Heart left ventricle (tissue), 13 donors: ENCODE measurements around the gene SCN9A.

Source experiments
- POLR2A ChIP-seq, 2 donors: fragments of 450-650 bp; IDR thresholded peaks; one replicate each; pipeline ENCODE4 v1.6.1; 2017; ENCODE audit warnings: antibody characterized with exemption in 2 of 2, mild to moderate bottlenecking in 2 of 2, moderate library complexity in 2 of 2
- TF ChIP-seq, protein P1 (sequence below), 12 donors: fragments of 200-600 bp; sonication (generic) in 4 of 12; IDR thresholded peaks; one replicate each; pipeline versions ENCODE4 v1.5.0 to v1.8.0; 2018 to 2022; ENCODE audit warnings: antibody characterized with exemption in 12 of 12, mild to moderate bottlenecking in 5 of 12
- donor health status: ischemic (EF 13 %, LVEDD 7.1; RV severe dilation, severe dysfunction).
- donor health status: DM: no; HTN: yes; CAD: no.
- donor health status: DM: no; HTN: no; CAD: no.
- donor health status: ischemic (EF 25% LVEDD 6.9; RV normal size, moderate dysfunction).
- donor health status: ischemic (EF 25% LVEDD 5.7; RV mildly dilated, moderate dysfunction).
- donor health status: ischemic (EF 35%, LVEDD 5.7; RV mildly dilated, moderate dysfunction).
- donor health status: nonischemic (EF 11% LVEDD 7.7; RV severe dilation, severe dysfunction).
- donor health status: DM: yes; HTN: yes; CAD: no.
- donor health status: PGD.
- donor health status: ischemic (EF 29% LVEDD 5.4; RV normal size, mild dysfunction).
- donor health status: nonischemic (EF 23%, LVEDD 6.1; RV moderate dilation, normal function).

- TF ChIP-seq, protein P1, sequence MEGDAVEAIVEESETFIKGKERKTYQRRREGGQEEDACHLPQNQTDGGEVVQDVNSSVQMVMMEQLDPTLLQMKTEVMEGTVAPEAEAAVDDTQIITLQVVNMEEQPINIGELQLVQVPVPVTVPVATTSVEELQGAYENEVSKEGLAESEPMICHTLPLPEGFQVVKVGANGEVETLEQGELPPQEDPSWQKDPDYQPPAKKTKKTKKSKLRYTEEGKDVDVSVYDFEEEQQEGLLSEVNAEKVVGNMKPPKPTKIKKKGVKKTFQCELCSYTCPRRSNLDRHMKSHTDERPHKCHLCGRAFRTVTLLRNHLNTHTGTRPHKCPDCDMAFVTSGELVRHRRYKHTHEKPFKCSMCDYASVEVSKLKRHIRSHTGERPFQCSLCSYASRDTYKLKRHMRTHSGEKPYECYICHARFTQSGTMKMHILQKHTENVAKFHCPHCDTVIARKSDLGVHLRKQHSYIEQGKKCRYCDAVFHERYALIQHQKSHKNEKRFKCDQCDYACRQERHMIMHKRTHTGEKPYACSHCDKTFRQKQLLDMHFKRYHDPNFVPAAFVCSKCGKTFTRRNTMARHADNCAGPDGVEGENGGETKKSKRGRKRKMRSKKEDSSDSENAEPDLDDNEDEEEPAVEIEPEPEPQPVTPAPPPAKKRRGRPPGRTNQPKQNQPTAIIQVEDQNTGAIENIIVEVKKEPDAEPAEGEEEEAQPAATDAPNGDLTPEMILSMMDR (IDR thresholded peaks at IDR 0.05): peak in 2 of 12 donors; percentile 7 to 18
- no peak for TF ChIP-seq POLR2A (IDR thresholded peaks at IDR 0.05)
Observed at GRCh38 chr2:166179201-166179600, 196.5 kb downstream of the SCN9A start.
